HCT116 (cell line): ENCODE measurements around the gene TCEA2.

Experiments used
- ELF1 ChIP-seq: IDR thresholded peaks from 2 replicates; pipeline ENCODE4 v1.6.1; 2012; ENCODE audit warnings: low read depth, borderline replicate concordance
- EZH2phosphoT487 ChIP-seq: fragments of 200-600 bp; IDR thresholded peaks from 2 replicates; pipeline ENCODE4 v1.6.1; 2018; ENCODE audit warnings: antibody characterized with exemption, borderline replicate concordance
- YY1 ChIP-seq: IDR thresholded peaks from 2 replicates; pipeline ENCODE4 v1.6.1; 2011; ENCODE audit warnings: low read length, low read depth, moderate library complexity, mild to moderate bottlenecking; ENCODE audit not compliant: insufficient replicate concordance; ENCODE audit errors: extremely low read depth

DNA sequence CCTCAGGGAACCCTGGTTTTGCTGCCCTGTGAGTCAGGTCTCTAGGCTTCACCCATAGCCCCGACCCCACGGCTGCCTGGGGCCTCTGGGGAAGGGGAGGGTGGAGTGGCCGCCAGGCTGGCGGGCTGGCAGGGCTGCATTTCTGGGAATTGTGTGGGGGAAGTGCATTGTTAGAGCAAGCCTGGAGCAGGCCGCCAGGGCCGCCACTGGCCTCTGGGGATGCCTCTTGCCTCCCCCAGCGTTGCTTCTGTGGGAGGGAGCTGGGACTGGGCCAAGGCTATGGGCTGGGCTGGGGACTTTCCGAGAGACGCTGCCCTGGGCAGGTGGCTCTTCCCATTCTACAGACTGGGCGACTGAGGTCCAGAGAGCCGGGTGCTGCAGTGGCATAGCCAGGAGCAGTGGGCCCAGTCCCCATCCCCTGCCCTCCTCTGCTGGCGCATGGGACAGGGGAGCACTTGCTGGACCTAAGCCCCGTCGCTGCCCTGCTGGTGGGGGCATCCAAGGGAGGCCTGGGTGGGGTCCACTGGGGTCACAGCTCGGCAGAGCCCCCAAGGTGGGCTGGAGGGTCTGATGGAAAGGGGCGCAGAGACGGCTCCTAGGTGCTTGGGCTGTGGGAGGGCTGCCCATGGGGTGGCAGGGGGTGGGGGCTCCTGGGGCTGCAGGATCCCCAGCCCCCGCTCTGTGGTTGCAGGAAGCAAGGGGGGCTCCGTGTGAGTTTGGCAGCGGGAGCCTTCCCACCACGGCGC is 6.9 kb upstream of the TCEA2 start:
- TF ChIP-seq ELF1 = no peak
- no peak for TF ChIP-seq YY1
- no peak for TF ChIP-seq EZH2phosphoT487
